GM19328 (cell line): ENCODE results near the gene SSU72.

Experiments used
- ATAC-seq: cut with Tn5 transposase; IDR thresholded peaks from one replicate; pipeline ENCODE4 v1.9.1; 2021; ENCODE audit warnings: mild to moderate bottlenecking, moderate library complexity; ENCODE audit not compliant: unreplicated experiment

Gene SSU72

GRCh38 chr1:1574721-1575537 is at the start of gene SSU72:
TSS of gene SSU72 (minus strand) at chr1:1574863. CDS start at chr1:1574557, 306 bp downstream.
- peak; percentile 81 for ATAC-seq

- ATAC-seq, result no peak
These were observed 49.2 kb upstream of the SSU72 start for GRCh38 chr1:1623631-1624442.

GRCh38 chr1:1623181-1623630 is 48.5 kb upstream of the SSU72 start:
- ATAC-seq, result no peak

GRCh38 chr1:1622788-1623094 is 48.1 kb upstream of the SSU72 start:
- no peak for ATAC-seq

GRCh38 chr1:1622010-1622787 is 47.5 kb upstream of the SSU72 start:
- ATAC-seq, result no peak

GRCh38 chr1:1621173-1622009 is 46.7 kb upstream of the SSU72 start:
- ATAC-seq, result no peak

GRCh38 chr1:1620433-1621139 is 45.9 kb upstream of the SSU72 start:
- ATAC-seq, result no peak

GRCh38 chr1:1619917-1620361 is 45.3 kb upstream of the SSU72 start:
- no peak for ATAC-seq

GRCh38 chr1:1618396-1619068 is 43.9 kb upstream of the SSU72 start:
- ATAC-seq, result no peak

- ATAC-seq, result no peak
These were observed 43.3 kb upstream of the SSU72 start for GRCh38 chr1:1617925-1618324.

GRCh38 chr1:1617516-1617915 is 42.9 kb upstream of the SSU72 start:
- ATAC-seq, result no peak

- ATAC-seq, result no peak
These were observed 42.2 kb upstream of the SSU72 start for GRCh38 chr1:1616838-1617237.

GRCh38 chr1:1616045-1616790 is 41.6 kb upstream of the SSU72 start:
- ATAC-seq, result peak; percentile 15

GRCh38 chr1:1615256-1616044 is 40.8 kb upstream of the SSU72 start, which contains the start of gene MIB2:
TSS of gene MIB2 (plus strand) at chr1:1615500. CDS start at chr1:1623453, 7,953 bp downstream.
- ATAC-seq, result peak; percentile 74

GRCh38 chr1:1614954-1615255 is 40.2 kb upstream of the SSU72 start:
- ATAC-seq, result no peak

- ATAC-seq, result no peak
These were observed 39.7 kb upstream of the SSU72 start for GRCh38 chr1:1614204-1614953.

GRCh38 chr1:1613509-1614082 is 38.9 kb upstream of the SSU72 start:
- no peak for ATAC-seq
